Measurements from ENCODE around the gene ARF1.
A peak's percentile ranks its signal among the peaks of the same experiment; 100 is the strongest.

ARF1 gene

GRCh38 chr1:228085287-228085951 lies 2.9 kb downstream of the ARF1 start:
- DNase-seq (no peak), ATAC-seq (no peak)
- Mint-ChIP-seq H3K27me3 (no peaks in the 10 kb centered on the region), H3K27ac (peak overlapping the region in 1 of 2 donors; percentile 93), H3K9me3 (no peaks in the 10 kb centered on the region), H3K4me1 (peaks cover 83% of the 10 kb centered on the region), H3K4me3 (peak overlapping the region; percentile 92 to 95)

DNA sequence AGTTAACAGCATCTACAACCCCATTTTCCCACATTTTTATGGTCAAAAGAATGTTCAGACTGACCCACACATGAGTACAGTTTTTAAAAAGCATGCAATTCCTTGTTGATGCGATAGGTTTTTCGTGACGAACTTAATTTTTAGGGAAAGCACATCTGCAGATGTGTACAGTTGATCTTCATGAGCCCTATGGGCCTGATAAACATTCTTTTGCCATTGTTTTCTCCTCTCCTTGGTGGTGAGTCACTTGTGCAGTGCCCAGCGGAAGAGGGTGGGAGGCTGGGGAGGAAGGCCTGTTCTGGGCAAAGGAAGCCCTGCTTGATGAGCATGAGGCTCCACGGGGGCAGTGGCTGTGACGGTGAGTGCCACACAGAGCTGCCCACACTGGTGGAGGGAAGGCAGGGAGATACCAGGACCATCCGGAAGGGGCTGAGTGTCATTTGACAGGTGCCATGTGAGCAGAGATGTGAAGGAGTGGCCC lies 5.3 kb downstream of the ARF1 start:
- Mint-ChIP-seq H3K4me1 (peaks cover 91% of the 10 kb centered on the region), H3K9me3 (no peaks in the 10 kb centered on the region), H3K27me3 (no peaks in the 10 kb centered on the region), H3K4me3 (peak overlapping the region; percentile 77 to 81), H3K27ac (peak overlapping the region; percentile 96 to 99)
- DNase-seq = no peak
- peak; percentile 47 for ATAC-seq

DNA sequence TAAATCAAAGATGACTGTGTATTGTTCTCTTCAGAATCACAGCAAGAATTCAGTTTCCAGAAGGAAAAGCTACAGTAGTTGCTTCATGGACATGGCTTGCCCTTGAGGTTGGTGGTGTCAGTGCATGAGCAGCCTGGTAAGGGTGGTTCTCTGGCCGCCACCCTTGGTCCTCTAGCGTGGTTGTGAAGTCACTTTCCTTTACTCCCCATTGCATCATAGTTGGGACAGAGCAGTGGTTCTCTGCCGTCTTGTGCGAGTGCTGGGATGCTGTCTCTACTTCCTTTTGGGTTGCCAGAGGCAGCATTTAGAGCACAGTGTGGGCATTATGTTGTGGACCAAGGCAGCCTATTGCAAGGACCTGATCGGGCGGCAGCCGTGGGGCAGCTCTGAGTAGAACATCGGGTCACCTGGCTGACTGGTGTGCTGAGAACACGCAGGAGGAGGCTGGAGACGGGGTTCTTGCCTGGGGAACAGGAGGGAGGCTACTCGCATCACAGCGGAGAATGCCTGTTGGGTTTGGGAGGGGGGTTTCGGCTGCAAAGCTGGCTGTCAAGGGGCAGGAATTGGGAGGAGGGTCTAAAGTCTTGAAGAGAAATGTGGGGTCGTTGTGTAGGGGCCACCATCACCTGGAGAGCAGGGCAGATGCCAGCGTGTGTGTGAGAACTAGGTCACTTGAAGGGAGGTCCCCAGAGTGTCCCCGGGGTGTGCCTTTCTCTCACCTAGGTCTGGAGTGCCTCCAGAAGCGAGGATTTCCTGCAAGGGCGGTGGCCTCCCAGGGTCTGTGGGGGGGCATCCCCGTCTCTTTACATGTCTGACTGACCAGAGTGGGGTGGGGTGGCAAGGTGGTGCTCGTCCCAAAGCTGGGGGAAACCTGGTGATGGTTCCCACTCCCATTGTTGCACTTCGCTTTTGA lies 6.3 kb downstream of the ARF1 start:
- no peaks in the 10 kb centered on the region for H3K27me3 Mint-ChIP-seq
- H3K9me3 Mint-ChIP-seq = peaks cover 0 to under 1% of the 10 kb centered on the region in 2 donors
- H3K27ac Mint-ChIP-seq = peak overlapping the region; percentile 96 to 99
- ATAC-seq = peak; percentile 66
- H3K4me1 Mint-ChIP-seq = peaks cover 85% of the 10 kb centered on the region
- H3K4me3 Mint-ChIP-seq = peak overlapping the region; percentile 71 to 81
- no peak for DNase-seq

DNA sequence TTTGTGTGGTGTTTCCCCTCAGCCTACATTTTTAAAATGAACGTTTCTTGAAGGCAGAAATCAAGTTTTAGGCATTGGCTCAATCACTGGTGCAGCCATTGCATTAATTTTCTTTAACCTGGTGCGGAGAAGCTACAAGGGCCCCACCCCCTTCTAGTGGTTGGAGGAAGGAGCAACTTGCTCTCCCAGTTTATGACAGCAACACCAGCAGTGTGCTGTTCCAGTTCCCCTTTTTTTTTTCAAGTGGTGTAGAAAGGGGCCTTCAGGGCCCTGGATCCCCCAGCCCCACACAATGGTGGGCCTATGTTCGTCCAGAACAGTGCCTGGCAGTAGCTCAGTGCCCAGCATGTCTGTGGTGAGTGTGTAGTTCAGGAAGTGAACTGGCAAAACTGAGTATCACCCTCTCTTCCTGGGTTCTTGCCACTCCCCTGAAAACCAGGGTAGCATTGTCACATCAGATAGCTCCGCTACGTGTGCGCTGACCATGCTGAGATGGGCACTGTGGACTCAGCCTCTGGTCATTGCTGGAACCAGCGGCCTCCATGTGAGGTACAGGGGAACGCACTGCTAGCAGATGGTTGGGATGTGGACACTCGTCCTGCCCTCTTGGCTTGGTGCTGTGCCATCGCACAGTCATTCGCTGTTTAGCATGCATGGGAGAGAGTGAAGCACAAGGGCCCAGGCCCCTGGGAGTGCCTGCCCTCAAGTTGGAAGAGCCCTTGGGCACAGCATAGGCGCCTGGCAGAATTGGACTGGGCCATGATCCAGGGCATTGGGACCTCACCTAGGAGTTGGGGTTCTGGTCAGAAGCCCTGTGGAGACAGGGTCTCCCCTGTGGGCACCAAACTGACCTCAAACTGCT lies 7.2 kb downstream of the ARF1 start:
- no peak for DNase-seq
- H3K9me3 Mint-ChIP-seq = peaks cover 7 to 9% of the 10 kb centered on the region in 2 donors
- H3K27me3 Mint-ChIP-seq = no peaks in the 10 kb centered on the region
- no peak for ATAC-seq
- H3K4me1 Mint-ChIP-seq = peaks cover 76% of the 10 kb centered on the region
- H3K4me3 Mint-ChIP-seq = peak overlapping the region; percentile 71 to 81
- peak overlapping the region; percentile 96 to 99 for H3K27ac Mint-ChIP-seq

- H3K27ac Mint-ChIP-seq = peak overlapping the region in 1 of 2 donors; percentile 90
- no peak overlapping the region for H3K4me3 Mint-ChIP-seq
- peaks cover 15 to 18% of the 10 kb centered on the region in 2 donors for H3K9me3 Mint-ChIP-seq
- ATAC-seq (no peak), DNase-seq (no peak)
- H3K4me1 Mint-ChIP-seq = peaks cover 75% of the 10 kb centered on the region
- no peaks in the 10 kb centered on the region for H3K27me3 Mint-ChIP-seq
Measured at GRCh38 chr1:228090613-228091081, 8.1 kb downstream of the ARF1 start.

GRCh38 chr1:228091084-228091483 lies 8.6 kb downstream of the ARF1 start:
- peaks cover 75% of the 10 kb centered on the region for H3K4me1 Mint-ChIP-seq
- peaks cover 17 to 21% of the 10 kb centered on the region in 2 donors for H3K9me3 Mint-ChIP-seq
- H3K27ac Mint-ChIP-seq = no peak overlapping the region
- no peak for ATAC-seq
- H3K4me3 Mint-ChIP-seq = no peak overlapping the region
- no peak for DNase-seq
- no peaks in the 10 kb centered on the region for H3K27me3 Mint-ChIP-seq

GRCh38 chr1:228092342-228093049 lies 10.0 kb downstream of the ARF1 start:
- Mint-ChIP-seq H3K27ac (peak overlapping the region in 1 of 2 donors; percentile 19), H3K4me3 (no peak overlapping the region)

DNA sequence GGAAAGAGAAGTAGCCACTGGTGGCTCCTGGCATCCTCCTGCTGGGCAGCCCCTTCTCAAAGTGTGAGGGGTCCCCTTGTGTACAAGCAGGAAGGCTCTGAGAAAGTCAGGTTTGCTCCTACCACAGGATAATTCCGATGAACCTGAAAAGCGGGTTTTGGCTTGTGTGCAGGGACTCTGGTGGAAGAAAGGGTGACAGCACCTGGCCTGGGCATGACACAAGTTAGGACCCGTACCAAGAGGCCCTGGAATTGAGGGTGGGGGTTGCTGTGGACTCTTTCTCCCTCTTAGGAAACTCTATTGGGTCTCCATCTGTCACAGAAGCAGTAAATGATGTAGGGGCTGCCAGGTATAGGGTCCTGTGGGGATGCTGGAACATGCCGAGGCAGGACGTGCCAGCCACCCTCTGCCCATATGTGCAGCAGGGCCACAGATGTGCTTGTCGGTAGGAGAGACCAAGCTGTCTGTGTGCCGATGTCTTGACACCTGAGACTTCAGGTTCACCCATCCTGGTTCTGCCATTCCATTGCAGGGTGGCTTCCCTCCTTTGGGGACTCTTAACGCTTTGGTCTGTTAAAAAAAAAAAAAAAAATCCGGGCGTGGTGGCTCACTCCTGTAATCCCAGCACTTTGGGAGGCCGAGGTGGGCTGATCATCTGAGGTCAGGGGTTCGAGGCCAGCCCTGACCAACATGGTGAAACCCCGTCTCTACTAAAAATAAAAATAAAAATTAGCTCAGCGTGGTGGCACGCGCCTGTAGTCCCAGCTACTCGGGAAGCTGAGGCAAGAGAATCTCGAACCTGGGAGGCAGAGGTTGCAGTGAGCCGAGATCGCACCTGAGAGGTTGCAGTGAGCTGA lies 10.8 kb downstream of the ARF1 start:
- Mint-ChIP-seq H3K4me1 (peaks cover 63% of the 10 kb centered on the region), H3K9me3 (peaks cover 17 to 21% of the 10 kb centered on the region in 2 donors), H3K27ac (peak overlapping the region in 1 of 2 donors; percentile 19), H3K27me3 (no peaks in the 10 kb centered on the region), H3K4me3 (no peak overlapping the region)
- peak in 1 of 2 donors; percentile 7 for DNase-seq
- no peak for ATAC-seq

More at GRCh38 chr1:228092342-228093049, 10.0 kb downstream of the ARF1 start:
- Mint-ChIP-seq H3K27me3 (no peaks in the 10 kb centered on the region), H3K9me3 (peaks cover 17 to 21% of the 10 kb centered on the region in 2 donors), H3K4me1 (peaks cover 64% of the 10 kb centered on the region)
- no peak for ATAC-seq
- DNase-seq = peak in 1 of 2 donors; percentile 7

DNA sequence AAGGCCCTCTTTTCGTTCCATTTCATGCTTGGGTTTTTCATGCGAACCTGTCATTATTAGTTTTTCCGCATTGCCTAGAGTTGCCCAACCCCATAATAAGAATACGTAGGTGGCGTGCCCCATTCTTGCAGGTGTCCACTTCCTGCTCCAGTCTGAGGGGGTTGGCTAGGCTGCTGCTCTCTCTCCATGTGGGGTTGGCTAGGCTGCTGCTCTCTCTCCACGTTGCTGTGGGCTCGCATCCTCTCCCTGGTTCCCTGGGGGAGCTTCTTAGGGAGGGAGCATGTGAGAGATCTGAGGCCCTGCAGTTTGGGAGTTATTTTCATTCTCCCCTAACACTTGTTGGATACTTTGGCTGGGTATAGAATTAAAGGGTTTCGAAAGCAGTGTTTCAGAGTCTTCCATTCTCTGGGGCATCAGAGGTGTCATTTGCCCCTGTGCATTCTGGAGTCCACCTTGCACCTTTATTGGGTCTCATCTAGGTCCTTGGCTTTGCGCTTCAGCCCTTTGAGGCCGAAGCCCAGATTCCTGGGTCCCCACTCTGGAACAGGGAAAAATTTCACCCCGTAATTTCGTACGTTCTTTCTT lies 12.0 kb downstream of the ARF1 start:
- DNase-seq (no peak), ATAC-seq (no peak)
- Mint-ChIP-seq H3K9me3 (peaks cover 17 to 21% of the 10 kb centered on the region in 2 donors), H3K4me1 (peaks cover 60% of the 10 kb centered on the region), H3K27ac (no peak overlapping the region), H3K4me3 (no peak overlapping the region), H3K27me3 (no peaks in the 10 kb centered on the region)

DNA sequence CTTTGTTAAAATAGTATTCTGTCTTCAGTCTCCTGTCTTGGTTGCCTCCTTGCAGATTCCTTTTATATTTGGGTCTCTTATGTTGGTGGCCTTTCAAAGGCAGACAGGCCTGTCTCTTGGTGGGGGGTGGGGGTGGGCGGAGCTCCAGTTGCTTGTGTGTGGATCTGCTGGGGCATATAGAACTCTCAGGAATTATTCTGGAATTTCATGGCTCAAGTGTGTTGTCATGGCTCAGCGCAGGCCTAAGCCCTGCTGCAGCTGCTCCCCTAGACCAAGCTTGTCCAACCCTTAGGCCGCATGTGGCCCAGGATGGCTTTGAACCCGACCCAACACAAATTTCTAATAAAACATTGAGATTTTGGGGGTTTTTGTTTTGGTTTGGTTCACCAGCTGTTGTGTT lies 12.7 kb downstream of the ARF1 start:
- peaks cover 60% of the 10 kb centered on the region for H3K4me1 Mint-ChIP-seq
- H3K4me3 Mint-ChIP-seq = no peak overlapping the region
- H3K9me3 Mint-ChIP-seq = peaks cover 17 to 21% of the 10 kb centered on the region in 2 donors
- H3K27ac Mint-ChIP-seq = peak overlapping the region in 1 of 2 donors; percentile 61
- DNase-seq (no peak), ATAC-seq (no peak)
- no peaks in the 10 kb centered on the region for H3K27me3 Mint-ChIP-seq

DNA sequence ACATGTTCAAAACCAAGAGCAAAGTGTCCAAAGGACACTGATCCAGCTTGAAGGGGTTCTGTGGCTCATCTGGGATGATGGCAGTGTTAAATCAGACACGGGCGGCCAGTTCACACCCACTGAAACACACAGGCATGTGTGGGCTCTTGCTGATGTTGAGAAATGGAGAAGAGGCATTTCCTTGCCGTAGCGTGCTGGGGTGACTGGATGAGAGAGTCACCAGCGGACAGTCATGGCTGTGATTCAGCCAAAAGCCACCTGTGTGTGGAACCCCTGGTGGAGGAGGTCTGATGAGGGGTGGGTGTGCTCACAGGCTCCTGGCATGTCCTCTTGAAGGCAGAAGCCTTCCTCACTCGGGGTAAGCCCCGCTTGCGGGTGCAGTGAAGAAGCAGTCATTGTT lies 13.4 kb downstream of the ARF1 start:
- H3K9me3 Mint-ChIP-seq = peaks cover 17 to 21% of the 10 kb centered on the region in 2 donors
- no peak for DNase-seq
- peaks cover 58% of the 10 kb centered on the region for H3K4me1 Mint-ChIP-seq
- peak overlapping the region in 1 of 2 donors; percentile 34 for H3K27ac Mint-ChIP-seq
- ATAC-seq = no peak
- no peaks in the 10 kb centered on the region for H3K27me3 Mint-ChIP-seq
- no peak overlapping the region for H3K4me3 Mint-ChIP-seq

GRCh38 chr1:228096416-228097332 lies 14.2 kb downstream of the ARF1 start:
- peak in 1 of 2 donors; percentile 8 for DNase-seq
- no peaks in the 10 kb centered on the region for H3K27me3 Mint-ChIP-seq
- H3K9me3 Mint-ChIP-seq = peaks cover 17 to 21% of the 10 kb centered on the region in 2 donors
- H3K4me1 Mint-ChIP-seq = peaks cover 58% of the 10 kb centered on the region
- ATAC-seq = no peak
- peak overlapping the region in 1 of 2 donors; percentile 6 for H3K27ac Mint-ChIP-seq
- H3K4me3 Mint-ChIP-seq = no peak overlapping the region
